Effector CD8-positive, alpha-beta T cell (primary cell): Measurements from ENCODE around the gene ARHGEF37.
"Not testable (repeated sequence)": the region's sequence is repeated elsewhere in the genome, so short reads cannot be mapped to it uniquely, and the experiment has no call there.

Experiments used
- DNase-seq: peaks from one replicate; lab custom pipeline; 2025; lab: John Stamatoyannopoulos, UW

Gene ARHGEF37

DNA sequence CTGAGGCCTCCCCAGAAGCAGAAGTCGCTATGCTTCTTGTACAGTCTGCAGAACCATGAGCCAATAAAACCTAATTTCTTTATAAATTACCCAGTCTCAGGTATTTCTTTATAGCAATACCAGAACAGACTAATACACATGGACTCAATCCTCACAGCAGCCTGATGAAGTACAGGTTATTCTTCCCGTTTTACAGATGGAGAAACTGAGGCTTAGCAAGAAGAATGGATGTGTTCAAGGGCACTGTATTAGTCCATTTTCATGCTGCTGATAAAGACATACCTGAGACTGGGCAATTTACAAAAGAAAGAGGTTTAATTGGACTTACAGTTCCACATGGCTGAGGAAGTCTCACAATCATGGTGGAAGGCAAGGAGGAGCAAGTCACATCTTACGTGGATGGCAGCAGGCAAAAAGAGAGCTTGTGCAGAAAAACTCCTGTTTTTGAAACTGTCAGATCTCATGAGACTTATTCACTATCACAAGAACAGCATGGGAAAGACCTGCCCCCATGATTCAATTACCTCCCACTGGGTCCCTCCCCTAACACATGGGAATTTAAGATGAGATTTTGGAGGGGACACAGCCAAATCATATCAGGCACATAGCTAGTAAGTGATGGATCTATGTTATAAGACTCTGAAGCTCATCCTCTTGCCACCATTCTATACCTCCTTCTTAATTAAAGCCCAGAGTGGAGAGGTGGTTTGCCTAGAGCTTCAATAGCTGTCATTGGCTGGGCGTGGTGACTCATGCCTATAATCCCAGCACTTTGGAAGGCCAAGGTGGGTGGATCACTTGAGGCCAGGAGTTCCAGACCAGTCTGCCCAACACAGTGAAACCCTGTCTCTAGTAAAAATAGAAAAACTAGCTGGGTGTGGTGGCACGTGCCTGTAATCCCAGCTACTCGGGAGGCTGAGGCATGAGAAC, 67.4 kb downstream of the ARHGEF37 start:
- not testable (repeated sequence) for DNase-seq

DNA sequence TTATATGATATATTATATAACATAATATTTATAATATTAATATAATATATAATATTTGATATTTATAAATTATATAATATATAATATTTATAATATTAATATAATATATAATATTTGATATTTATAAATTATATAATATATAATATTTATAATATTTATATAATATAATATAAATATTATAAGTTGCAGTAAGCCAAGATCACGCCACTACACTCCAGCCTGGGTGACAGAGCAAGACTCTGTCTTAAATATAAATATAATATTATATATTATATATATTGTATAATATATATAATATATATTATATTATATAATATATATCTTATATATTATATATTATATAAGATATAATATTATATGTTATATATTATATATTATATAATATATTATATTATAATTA, 68.4 kb downstream of the ARHGEF37 start:
- not testable (repeated sequence) for DNase-seq

DNA sequence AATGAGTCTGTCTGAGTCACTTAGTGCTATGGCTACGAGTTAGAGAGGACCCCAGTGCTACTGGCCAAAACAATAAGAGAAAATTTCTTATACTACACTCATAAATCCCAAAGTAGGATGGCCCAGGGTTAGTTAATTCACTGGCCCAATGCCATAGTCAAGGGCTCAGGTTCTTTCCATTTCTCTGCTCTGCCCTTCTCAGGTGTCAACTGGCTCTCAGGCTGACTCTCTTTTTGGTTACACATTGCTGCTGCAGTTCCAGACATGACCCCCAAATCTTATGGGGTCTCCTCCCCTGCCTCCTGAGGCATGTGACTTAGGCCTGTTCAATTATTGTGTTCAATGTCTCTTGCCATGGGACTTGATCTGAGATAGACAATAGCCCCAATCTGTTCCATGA, 70.4 kb downstream of the ARHGEF37 start:
- DNase-seq: no peak

DNA sequence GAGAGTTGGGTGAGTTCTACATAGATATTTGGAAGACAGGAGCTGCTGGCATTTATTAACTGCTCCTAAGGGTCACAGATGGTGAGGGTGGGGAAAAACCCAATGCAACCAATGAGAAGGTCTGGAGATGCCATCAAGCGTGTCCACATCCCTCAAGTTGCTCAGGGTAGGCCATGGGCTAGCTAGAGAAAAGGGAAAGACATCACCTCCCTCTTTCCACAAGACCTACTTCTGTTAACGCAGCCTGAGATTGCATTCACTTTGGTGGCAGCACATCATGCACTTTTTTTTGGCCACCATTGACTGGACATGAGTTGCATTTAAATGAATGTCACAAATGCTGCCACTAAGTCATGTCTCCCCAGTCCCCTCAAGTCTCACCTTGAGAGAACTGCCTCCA, 71.4 kb downstream of the ARHGEF37 start:
- DNase-seq: no peak

DNA sequence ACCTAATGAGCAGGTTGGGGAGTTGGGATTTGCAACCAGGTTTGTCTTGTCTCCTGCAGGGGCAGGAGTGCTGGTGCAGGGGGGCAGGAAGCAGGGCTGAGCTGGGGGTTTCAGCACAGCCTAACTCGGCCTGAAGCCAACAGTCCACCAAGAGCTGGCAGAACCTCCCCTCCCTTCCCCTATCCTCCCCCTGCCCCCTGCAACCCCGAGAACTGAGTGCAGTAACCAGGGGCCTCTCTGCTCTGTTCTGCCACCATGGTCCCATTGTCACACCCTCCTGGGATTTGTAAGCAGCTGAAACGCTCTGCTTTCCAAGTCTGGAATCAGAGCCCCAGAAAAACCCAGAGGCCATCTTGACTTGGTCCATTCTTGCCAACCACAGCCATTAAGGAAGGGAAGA, 72.9 kb downstream of the ARHGEF37 start:
- no peak for DNase-seq

DNA sequence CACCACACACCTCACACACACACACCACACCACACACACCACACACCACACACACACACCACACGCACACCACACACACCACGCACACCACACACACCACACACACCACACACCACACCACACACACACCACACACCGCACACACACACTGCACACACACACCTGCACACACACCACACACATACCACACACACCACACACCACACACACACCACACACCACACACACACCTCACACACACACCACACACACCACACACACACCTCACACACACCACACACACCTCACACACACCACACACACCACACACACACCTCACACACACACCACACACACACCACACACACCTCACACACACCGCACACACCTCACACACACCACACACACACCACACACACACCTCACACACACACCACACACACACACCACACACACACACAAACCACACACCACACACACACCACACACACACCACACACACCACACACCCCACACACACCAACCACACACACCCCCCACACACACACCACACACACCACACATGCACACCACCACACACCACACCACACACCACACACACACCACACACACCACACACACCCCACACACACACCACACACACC, 73.7 kb downstream of the ARHGEF37 start:
- DNase-seq: no peak

DNA sequence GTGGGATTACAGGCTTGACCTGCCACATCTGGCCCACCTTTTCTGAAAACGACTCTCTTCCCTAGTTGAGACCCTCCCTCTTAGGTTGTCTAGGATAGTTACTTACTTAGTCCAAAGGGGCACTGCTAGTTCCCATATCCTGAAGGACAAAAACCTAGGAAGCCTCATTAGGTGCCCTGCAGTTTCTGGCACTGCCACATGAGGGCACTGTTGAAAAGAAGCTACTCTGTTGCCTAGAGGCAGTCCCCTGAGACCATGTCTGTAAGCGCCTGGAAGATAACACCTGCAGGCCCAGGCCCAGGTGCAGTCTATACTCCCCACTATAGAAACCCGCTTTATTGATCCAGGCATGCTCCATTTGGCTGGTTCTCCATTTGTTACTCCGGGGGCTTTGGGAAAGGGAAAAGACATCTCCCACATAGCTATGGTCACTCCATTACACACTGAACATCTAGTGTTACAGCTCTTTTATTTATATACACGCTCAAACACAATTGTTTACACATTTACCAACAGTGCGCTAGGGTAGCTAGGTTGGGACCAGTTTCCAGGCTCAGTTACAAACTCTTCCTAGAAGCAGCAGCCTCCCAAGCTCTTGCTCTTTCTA, 75.4 kb downstream of the ARHGEF37 start:
- DNase-seq: no peak

DNA sequence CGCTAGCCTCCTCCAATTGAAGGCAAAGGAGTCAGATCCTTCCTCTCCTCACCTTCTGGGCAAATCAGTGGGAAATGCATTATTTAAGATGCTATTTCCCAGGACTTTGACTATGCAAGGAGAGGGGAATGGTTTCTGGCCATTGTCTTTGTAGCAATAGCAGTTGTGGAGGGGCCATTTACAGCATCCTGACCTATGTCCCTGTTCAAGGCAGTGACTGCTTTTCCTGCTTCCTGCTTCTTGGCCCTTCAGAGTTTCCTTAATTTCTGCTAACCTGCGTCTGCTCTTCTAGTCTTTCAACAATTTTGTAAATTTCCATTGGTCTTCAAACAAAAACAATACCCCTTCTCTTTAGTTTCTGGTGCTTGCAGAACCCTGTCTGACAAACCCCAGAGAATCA, 76.0 kb downstream of the ARHGEF37 start:
- DNase-seq: no peak

DNA sequence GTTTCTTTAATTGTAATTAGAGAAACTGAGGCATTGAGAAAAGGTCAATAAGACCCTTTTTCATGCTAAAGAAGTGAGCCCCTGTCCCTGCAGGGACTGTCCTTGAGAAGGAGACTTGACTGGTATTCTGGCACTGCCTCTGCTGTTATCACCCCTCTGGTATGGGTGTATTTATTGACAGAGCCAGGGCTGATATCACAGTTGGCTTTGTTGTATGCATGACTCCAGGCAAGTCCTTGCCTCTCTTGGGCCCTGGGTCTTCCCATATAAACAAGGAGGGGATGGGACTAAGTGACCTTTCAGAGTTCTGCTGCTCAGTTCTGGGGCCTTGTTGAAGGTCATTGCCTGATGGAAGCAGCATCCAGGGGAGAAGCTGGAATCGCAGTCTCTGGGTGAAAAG, 77.0 kb downstream of the ARHGEF37 start:
- no peak for DNase-seq

DNA sequence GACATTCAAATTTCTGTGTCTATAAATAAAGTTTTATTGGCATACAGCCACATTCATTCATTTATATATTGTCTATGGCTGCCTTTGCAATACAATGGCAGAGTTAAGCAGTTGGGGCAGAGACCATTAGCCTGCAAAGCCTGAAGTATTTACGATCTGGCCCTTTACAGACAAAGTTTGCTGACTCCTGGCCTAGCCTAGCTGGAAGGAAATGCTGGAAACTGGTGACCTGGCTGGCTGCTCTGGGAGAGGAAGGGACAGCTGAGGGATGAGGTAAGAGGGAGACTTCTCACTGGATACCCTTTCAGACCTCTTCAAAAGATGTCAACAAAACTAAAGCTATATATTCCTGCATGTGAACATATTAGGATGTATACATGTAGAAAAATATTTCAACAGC, 82.8 kb downstream of the ARHGEF37 start:
- DNase-seq: no peak

DNA sequence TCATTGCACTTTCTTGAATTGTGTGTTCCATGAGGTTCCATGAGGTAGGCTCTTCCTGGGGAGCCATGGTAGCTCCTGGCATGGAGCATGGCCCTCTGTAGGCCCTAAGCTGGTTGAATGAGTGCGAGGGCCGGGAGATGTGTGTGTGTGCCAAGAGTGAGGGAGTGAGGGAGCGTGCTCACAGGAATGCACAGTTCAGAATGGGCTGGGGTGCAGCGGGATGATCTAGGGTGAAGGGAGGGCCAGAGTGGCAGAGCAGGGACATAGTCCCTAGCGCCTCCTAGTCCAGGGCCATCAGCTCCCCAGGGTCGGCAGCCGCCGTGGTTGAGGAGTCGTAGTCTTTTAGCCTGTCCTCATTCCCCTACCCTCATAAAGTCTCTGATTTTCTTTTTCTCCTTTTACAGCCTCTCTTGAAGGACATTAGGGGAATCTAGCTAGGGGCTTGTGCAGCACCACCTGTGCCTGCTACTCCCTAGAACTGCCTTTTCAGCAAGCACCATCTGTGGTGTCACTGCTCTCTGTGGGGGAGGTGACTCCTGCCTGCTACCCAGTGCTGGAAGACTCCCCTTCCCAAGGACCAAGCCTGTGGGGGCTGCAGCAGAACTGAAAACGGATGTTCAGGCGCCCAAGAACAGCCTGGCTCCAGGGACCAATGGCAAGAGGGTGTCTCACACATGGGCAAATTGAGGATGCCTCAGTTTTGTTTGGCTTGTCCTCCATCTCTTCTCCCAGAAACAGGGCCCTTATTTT, 83.5 kb downstream of the ARHGEF37 start:
- DNase-seq: no peak

DNA sequence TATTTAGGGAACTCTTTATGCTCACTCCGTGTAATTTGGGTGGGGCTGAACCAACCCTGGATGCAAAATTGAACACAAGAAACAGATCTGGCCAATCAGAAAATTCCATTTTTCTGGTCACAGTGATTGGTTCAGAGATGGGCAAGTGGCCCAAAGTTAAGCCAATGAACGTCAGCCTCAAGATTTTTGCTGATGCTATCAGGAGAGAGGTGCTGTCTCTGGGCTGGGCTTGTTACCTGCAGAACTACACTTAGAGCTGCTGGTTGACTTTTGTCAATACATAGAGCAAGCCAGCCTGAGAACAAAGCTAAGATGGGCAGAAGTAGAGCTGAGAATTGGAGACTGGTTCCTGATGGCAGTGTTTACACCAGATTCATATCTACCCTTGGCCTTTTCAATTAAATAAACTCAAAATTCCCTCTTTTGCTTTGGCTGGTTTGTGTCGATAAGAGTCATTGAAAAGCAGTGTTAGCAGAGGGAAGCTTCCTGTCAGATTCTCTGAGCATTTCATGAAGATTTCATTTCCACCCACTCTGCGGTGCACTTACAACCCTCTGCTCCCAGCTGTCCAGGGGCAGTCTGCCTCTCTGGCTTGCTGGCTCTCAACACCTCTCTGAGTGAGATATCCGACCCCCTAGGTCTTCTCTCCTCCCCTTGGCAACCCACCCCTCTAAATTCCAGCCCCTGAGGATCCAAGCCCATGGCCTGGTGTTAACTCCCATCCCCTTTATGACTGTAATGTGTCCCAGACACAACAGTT, 84.3 kb downstream of the ARHGEF37 start:
- no peak for DNase-seq

DNA sequence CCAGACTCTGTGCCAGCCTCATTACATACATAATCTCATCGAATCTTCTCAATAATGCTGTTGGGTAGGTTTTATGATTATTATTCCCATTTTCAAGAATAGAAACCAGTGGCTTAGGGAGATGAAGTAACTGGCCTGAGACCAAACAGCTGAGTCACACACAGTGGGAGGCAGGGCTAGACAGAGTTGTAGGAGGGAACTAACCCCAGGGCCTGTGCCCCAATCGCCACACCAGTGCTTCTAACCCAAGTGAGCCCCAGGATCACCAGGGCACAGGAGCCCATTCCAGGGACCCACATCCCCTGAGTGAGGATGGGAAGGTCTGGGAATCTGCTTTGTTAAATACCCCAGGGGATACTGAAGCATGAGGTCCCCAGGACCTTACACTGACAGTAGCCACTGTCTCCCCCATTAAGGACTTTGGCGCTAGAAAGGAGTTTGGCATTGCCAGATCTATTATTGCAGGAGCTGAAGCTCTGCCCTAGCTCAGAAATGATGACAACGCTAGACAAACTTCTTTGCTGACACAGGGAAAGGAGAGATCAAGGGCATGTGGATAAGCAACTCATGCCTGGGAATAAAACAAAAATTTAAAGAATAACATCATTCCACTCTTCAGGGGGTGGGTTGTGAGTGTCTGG, 85.0 kb downstream of the ARHGEF37 start:
- DNase-seq: no peak

DNA sequence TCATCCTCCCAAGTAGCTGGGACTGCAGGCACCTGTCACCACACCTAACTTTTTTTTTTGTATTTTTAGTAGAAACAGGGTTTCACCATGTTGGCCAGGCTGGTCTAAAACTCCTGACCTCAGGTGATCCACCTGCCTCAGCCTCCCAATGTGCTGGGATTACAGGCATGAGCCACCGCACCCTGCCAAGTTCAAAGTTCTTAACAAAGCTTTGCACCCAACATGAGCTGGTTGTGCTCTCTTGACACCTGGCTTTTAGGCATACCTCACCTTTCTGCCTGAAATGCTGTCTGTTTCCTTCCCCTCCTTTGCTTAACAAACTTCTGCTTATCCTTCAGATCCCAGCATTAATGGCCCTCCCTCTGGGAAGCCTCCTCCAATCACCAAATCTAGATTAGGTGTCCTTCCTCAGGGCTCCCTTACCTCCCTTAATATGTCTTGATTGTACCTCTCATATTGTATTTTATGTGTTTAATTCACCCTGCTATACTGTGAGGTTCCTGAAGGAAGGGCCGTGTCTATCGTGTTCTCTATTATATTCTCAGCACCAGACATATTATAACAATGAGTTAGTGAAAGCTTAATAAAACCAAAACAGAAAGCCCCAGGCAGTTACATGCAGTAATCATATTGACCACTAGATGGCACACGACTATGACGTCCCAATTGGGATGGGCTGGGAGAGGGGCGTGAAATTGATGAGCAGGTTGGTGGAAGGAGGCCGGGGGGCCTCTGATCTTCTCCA, 86.0 kb downstream of the ARHGEF37 start:
- no peak for DNase-seq

DNA sequence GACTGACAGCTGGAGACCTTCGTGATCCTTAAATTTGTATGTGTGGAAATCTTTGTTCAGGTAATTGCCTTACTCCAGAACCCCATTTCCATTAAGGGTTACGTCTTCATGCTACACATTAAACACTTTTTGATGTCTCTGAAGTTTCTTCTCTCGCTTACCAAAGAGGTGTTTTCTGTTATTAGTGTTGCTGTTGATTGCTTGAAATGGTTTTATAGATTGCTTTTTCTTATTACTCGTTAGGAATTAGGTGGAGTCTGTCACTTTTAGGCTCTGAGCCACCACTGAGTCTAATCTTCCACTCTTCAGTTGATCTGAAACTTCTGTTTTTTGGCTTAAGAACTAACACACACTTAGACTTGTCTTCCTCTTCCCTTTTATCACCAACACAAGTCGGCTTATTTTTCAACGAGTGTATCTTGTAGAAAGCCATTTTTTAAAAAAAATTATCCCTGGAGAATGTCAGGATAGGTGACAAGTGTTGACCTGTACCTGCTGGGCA, 86.6 kb downstream of the ARHGEF37 start:
- DNase-seq: no peak

DNA sequence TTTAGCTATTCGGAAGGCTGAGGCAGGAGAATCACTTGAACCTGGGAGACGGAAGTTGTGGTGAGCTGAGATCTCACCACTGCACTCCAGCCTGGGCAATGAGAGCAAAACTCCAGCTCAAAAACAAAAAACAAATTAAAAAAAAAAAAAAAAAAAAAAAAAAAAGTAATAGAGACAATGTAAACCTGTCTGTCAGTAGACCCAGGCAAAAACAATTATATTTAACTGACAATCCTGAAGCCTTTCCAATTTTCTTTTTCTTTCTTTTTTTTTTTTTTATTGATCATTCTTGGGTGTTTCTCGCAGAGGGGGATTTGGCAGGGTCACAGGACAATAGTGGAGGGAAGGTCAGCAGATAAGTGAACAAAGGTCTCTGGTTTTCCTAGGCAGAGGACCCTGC, 88.0 kb downstream of the ARHGEF37 start:
- DNase-seq: not testable (repeated sequence)

DNA sequence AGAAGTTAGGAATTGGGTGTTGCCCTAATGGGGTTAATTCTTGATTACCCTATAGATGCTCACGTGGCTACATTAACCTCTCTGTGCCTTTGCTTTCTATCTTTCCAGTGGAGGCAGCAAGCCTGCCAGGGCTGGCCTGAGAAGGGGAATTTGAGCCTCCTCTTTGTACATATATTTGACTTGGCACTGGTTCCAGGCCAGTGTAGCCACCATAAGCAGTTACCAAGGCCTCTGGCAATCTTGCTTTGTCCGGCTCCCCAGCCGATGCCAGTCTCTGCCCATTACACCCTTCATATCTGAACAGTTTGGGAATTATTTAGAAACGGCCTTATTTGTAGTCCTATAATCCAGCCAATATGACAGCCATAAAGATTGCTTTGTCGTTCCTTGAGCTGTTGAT, 90.2 kb downstream of the ARHGEF37 start:
- DNase-seq: no peak

DNA sequence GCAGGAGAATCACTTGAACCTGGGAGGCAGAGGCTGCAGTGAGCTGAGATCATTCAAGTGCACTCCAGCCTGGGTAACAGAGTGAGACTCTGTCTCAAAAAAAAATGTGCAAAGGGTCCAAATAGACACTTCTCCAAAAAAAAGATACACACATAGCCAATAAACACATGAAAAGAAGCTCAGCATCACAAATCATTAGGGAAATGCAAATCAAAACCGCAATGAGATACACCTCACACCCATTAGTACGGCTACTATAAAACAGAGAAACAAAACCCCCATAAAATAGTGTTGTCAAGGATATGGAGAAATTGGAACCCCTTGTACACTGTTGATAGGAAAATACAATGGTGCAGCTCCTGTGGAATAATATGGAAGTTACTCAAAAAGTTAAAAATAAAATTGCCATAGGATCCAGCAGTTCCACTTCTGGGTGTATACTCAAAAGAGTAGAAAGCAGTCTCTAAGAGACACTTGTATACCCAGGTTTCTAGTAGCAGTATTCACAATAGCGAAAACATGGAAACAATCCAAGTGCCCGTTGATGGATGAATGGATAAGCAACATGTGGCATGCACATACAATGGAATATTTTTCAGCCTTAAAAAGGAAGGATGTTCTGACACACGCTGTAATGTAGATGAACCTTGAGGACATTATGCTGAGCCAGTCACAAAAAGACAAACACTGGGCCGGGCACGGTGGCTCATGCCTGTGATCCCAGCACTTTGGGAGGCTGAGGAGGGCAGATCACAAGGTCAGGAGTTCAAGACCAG, 91.6 kb downstream of the ARHGEF37 start:
- no peak for DNase-seq

DNA sequence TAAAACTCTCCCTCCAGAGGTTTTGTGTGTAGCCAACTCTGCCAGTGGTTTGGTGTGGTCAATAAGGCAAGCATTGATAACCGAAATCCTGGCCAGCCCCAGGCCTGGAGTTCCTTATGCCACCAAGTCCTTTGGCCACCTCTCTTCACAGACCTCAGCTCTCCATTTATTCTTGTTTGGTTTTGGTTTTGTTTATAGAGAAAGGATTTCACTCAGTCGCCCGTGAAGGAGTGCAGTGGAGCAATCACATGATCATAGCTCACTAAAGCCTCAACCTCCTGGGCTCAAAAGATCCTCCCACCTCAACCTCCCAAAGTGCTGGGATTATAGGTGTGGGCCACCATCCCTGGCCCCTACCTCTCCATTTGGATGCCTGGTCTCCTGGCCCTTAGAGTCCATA, 93.4 kb downstream of the ARHGEF37 start:
- DNase-seq: no peak
